ENCODE results near the gene ZMIZ1. TPM values are rescaled to one million over a fixed set of nuclear protein-coding genes. Genes with fewer than 3 reads are reported as not detected.

ZMIZ1 gene
- total and polyA plus RNA-seq, 5 donors from 2014 or later, result 1.5 to 34.8 (median 2.2) TPM

DNA sequence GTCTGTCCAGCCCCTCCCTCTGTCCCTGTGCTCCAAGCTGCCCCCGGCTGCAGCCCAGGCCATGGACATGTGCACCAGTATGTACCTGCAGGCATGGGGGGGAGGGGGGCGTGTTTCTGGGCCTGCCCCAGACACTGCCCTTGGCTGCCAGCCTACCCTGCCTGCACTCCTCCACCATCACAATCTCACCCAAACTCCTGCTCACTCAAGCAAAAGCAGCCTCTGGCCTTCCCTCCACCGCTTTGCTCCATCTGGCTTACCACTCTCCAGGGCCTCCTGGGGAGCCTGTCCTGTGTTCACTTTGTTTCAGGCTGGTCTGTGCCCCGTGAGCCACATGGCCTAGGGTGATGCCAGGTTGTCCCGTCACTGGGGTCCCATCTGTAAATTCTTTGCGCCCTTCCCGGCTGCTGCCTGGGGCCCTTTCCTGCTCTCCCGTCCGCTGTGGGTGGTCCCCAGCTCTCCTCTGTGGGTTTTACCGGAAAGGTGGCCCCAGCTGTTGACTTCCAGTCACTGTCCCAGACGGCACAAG lies 245.2 kb downstream of the ZMIZ1 start:
- Histone ChIP-seq H3K4me3 (ENCODE audit: low read depth, low read length) (no peak overlapping the region), H3K36me3 (ENCODE audit: control insufficient read depth, insufficient read depth, low read length) (peaks cover 2% of the 10 kb centered on the region), H3K27ac (ENCODE audit: insufficient read depth, low read length, poor library complexity, severe bottlenecking) (no peak overlapping the region), H3K27me3 (ENCODE audit: control insufficient read depth, insufficient read depth, low read length) (no peaks in the 10 kb centered on the region), H3K4me1 (ENCODE audit: control insufficient read depth, insufficient read depth, low read length, poor library complexity, severe bottlenecking) (peaks cover 33% of the 10 kb centered on the region), H3K9me3 (ENCODE audit: control insufficient read depth in 2 of 2, low read length in 2 of 2) (no peaks in the 10 kb centered on the region)
- Mint-ChIP-seq H3K27me3 (peaks cover 9% of the 10 kb centered on the region), H3K36me3 (peaks cover 19% of the 10 kb centered on the region), H3K4me1 (peaks cover 14 to 41% (median 32%) of the 10 kb centered on the region in 4 donors), H3K27ac (no peak overlapping the region), H3K4me3 (peak overlapping the region in 1 of 4 donors; percentile 43), H3K9me3 (peaks cover 0 to 4% (median 2%) of the 10 kb centered on the region in 7 donors)
- ATAC-seq (ENCODE audit: low read depth in 2 of 2) (no peak), DNase-seq (no peak)

DNA sequence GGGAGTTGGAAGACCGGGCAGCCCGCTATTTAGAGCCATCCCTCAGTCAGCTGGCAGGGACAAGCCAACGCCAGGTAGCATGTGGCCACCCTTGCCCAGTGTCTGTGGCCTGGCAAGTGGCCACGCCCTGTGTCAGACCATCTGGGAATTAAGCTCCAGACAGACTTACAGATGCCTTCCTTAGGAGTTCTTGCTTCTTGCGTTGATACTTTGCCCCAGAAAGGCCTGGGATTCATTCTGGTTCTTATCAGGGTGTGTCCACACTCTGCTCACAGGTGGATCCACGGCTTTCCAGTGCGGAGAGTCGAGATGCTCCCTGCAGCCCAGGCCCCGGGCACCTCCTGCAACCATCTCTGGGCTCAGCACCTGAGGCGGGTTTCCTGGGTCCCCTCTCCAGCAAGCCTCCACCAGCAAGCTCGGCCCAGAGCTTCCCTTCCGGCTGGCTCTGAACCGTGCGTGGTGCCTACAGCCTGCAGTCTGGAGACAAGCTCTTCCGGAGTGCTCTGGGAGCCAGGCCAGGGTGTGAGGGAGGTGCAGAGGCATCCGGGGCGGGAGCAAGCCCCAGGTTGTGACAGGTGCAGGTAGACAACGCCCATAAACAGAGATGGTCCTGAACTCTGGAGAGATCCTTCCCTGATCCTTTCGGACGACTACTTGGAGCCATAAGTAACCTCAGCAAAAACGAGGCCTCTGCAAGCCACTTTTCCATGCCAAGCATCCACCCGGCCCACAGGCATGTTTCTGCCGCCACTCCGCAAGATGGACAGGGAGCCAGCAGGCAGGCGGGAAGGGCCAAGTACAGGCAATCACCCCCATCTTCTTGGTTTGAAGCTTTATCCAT lies 246.2 kb downstream of the ZMIZ1 start:
- Histone ChIP-seq H3K27ac (ENCODE audit: insufficient read depth, low read length, poor library complexity, severe bottlenecking) (no peak overlapping the region), H3K36me3 (ENCODE audit: control insufficient read depth, insufficient read depth, low read length) (peaks cover 2% of the 10 kb centered on the region), H3K9me3 (ENCODE audit: control insufficient read depth in 2 of 2, low read length in 2 of 2) (no peaks in the 10 kb centered on the region), H3K27me3 (ENCODE audit: control insufficient read depth, insufficient read depth, low read length) (no peaks in the 10 kb centered on the region), H3K4me1 (ENCODE audit: control insufficient read depth, insufficient read depth, low read length, poor library complexity, severe bottlenecking) (peaks cover 41% of the 10 kb centered on the region), H3K4me3 (ENCODE audit: low read depth, low read length) (no peak overlapping the region)
- Mint-ChIP-seq H3K9me3 (peaks cover 0 to 9% (median 2%) of the 10 kb centered on the region in 7 donors), H3K36me3 (peaks cover 12% of the 10 kb centered on the region), H3K27me3 (peaks cover 9% of the 10 kb centered on the region), H3K4me3 (no peak overlapping the region), H3K4me1 (peaks cover 14 to 51% (median 41%) of the 10 kb centered on the region in 4 donors), H3K27ac (peak overlapping the region in 1 of 3 donors; percentile 52)
- DNase-seq, result no peak
- ATAC-seq (ENCODE audit: low read depth in 2 of 2), result no peak

DNA sequence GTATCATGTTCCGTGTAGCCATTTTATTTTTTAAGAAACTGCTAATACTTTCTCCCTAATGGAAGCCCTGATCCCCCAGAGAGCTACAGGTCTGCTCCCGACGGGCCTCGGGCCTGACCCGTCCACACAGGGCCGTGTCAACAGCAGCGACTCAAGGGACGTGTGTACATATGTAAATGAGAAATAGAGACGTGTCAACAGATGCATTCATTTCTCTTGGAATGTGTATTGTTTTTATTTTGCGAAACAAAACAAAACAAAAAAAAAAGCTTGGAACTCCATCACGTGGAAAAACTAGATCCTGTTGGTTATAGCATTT lies 246.8 kb downstream of the ZMIZ1 start:
- Mint-ChIP-seq H3K9me3 (peaks cover 0 to 9% (median 2%) of the 10 kb centered on the region in 7 donors), H3K27me3 (peaks cover 9% of the 10 kb centered on the region), H3K36me3 (peaks cover 12% of the 10 kb centered on the region), H3K4me1 (peaks cover 14 to 56% (median 45%) of the 10 kb centered on the region in 4 donors), H3K4me3 (no peak overlapping the region), H3K27ac (peak overlapping the region in 1 of 3 donors; percentile 52)
- Histone ChIP-seq H3K36me3 (ENCODE audit: control insufficient read depth, insufficient read depth, low read length) (peaks cover 2% of the 10 kb centered on the region), H3K27ac (ENCODE audit: insufficient read depth, low read length, poor library complexity, severe bottlenecking) (no peak overlapping the region), H3K9me3 (ENCODE audit: control insufficient read depth in 2 of 2, low read length in 2 of 2) (no peaks in the 10 kb centered on the region), H3K4me1 (ENCODE audit: control insufficient read depth, insufficient read depth, low read length, poor library complexity, severe bottlenecking) (peaks cover 41% of the 10 kb centered on the region), H3K27me3 (ENCODE audit: control insufficient read depth, insufficient read depth, low read length) (no peaks in the 10 kb centered on the region), H3K4me3 (ENCODE audit: low read depth, low read length) (no peak overlapping the region)
- DNase-seq, result no peak
- ATAC-seq (ENCODE audit: low read depth in 2 of 2), result no peak

DNA sequence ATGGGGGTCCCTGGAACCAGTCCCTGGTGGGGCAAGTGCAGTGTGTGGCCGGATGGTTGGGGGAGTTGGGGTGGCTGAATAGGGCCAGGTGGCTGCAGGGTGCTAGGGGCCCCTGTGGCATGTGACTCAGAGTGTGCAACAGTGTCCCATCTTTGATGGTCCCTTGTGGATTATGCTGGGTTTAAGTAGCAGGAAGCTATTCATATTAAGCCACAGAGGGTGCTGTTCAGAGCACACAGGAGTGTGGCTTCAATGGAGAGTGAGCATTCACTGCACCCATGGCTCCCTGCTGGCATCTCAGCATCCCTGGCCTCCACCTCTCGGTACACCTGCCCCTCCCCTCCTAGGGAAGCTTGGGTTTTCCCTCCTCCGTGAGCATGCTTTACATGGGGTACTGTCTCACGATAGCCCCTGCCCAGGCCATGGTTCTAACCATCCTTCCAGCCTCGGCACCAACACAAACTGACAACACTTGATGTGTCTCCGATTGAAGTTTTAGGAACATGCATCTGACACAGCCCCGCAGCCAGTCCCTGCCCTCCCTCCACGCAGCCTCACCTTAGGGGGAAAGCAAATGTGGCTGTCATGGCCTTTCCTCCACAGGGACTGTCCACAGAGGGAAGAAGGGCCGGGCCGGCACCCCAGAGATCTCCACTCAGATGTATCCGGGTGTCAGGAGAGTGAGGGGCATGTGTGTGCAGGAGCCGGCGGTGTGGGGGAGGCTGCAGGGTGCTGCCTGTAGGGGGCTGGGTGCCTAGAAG lies 248.1 kb downstream of the ZMIZ1 start:
- Histone ChIP-seq H3K4me3 (ENCODE audit: low read depth, low read length) (peak overlapping the region; percentile 47), H3K9me3 (ENCODE audit: control insufficient read depth in 2 of 2, low read length in 2 of 2) (no peaks in the 10 kb centered on the region), H3K27ac (ENCODE audit: insufficient read depth, low read length, poor library complexity, severe bottlenecking) (no peak overlapping the region), H3K27me3 (ENCODE audit: control insufficient read depth, insufficient read depth, low read length) (no peaks in the 10 kb centered on the region), H3K36me3 (ENCODE audit: control insufficient read depth, insufficient read depth, low read length) (peaks cover 2% of the 10 kb centered on the region), H3K4me1 (ENCODE audit: control insufficient read depth, insufficient read depth, low read length, poor library complexity, severe bottlenecking) (peaks cover 54% of the 10 kb centered on the region)
- peak overlapping the region; percentile 70 to 91 (median 77) for H3K4me3 Mint-ChIP-seq
- peak overlapping the region; percentile 76 to 86 (median 76) for H3K27ac Mint-ChIP-seq
- H3K36me3 Mint-ChIP-seq, result peaks cover 9% of the 10 kb centered on the region
- H3K4me1 Mint-ChIP-seq, result peaks cover 14 to 69% (median 55%) of the 10 kb centered on the region in 4 donors
- peaks cover 9% of the 10 kb centered on the region for H3K27me3 Mint-ChIP-seq
- DNase-seq (peak in 1 of 3 donors; percentile 65), ATAC-seq (ENCODE audit: low read depth in 2 of 2) (peak; percentile 26 to 37)
- H3K9me3 Mint-ChIP-seq, result peaks cover 0 to 9% (median 2%) of the 10 kb centered on the region in 7 donors

DNA sequence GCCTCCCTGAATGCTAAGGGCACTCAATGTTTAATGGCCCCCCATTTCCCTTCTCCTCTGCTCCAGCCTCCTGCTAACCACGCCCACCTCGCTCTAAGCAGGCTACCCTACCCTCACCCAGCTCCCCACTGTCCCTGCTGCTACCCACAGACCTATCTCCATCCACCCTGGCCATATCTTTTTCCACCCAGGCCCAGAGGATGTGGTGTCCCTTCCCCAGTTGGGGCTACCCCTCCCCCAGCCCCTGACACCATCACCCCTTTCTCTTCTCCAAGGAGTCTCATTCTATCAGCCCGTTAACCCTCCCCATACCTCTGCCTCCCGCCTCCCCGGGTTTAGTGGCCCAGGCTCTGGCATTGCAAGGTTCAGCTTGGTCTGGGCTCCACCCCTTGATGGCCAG lies 249.6 kb downstream of the ZMIZ1 start:
- Mint-ChIP-seq H3K27ac (peak overlapping the region; percentile 86 to 99 (median 86)), H3K27me3 (peaks cover 9% of the 10 kb centered on the region), H3K4me3 (peak overlapping the region in 3 of 4 donors; percentile 59 to 86 (median 70)), H3K36me3 (peaks cover 9% of the 10 kb centered on the region), H3K4me1 (peaks cover 23 to 85% (median 69%) of the 10 kb centered on the region in 4 donors), H3K9me3 (peaks cover 0 to 9% (median 2%) of the 10 kb centered on the region in 7 donors)
- no peaks in the 10 kb centered on the region for H3K36me3 ChIP-seq (ENCODE audit: control insufficient read depth, insufficient read depth, low read length)
- H3K27me3 ChIP-seq (ENCODE audit: control insufficient read depth, insufficient read depth, low read length), result no peaks in the 10 kb centered on the region
- H3K4me1 ChIP-seq (ENCODE audit: control insufficient read depth, insufficient read depth, low read length, poor library complexity, severe bottlenecking), result peaks cover 69% of the 10 kb centered on the region
- ATAC-seq (ENCODE audit: low read depth in 2 of 2) (no peak), DNase-seq (no peak)
- no peak overlapping the region for H3K27ac ChIP-seq (ENCODE audit: insufficient read depth, low read length, poor library complexity, severe bottlenecking)
- H3K4me3 ChIP-seq (ENCODE audit: low read depth, low read length), result no peak overlapping the region
- H3K9me3 ChIP-seq (ENCODE audit: control insufficient read depth in 2 of 2, low read length in 2 of 2), result no peaks in the 10 kb centered on the region

DNA sequence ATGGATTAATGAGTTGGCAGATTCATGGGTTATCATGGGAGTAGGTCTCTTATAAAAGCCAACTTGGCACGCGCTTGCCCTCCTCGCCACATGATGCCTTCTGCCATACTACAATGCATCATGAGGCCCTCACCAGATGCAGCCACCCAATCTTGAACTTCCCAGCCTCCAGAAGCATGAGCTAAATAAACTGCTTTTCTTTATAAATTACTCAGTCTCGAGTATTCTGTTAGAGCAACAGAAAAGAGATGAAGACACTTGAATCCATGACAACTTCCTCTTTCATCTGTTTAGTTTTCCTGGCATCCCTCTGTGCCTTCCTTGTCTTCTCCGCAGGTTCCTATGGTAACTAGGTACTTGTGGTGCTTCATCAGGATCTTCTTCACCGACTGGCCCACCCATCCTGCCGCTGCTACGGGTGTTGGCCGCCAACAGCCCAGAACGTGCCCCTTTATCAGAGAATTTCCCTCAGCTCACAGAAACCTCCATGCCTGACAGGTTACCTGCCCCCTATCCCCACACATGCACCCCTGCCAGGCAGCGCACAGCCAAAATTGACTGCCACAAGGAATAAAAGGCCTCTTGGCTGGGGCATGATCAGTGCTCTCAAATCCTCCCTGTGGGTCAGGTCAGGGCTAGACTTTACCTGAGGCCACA lies 250.5 kb downstream of the ZMIZ1 start:
- H3K9me3 Mint-ChIP-seq, result peaks cover 0 to 9% (median 2%) of the 10 kb centered on the region in 7 donors
- no peak for DNase-seq
- Histone ChIP-seq H3K27me3 (ENCODE audit: control insufficient read depth, insufficient read depth, low read length) (no peaks in the 10 kb centered on the region), H3K36me3 (ENCODE audit: control insufficient read depth, insufficient read depth, low read length) (no peaks in the 10 kb centered on the region), H3K4me3 (ENCODE audit: low read depth, low read length) (no peak overlapping the region), H3K4me1 (ENCODE audit: control insufficient read depth, insufficient read depth, low read length, poor library complexity, severe bottlenecking) (peaks cover 74% of the 10 kb centered on the region), H3K27ac (ENCODE audit: insufficient read depth, low read length, poor library complexity, severe bottlenecking) (no peak overlapping the region), H3K9me3 (ENCODE audit: control insufficient read depth in 2 of 2, low read length in 2 of 2) (no peaks in the 10 kb centered on the region)
- peaks cover 9% of the 10 kb centered on the region for H3K27me3 Mint-ChIP-seq
- no peak for ATAC-seq (ENCODE audit: low read depth in 2 of 2)
- H3K36me3 Mint-ChIP-seq, result peaks cover 2% of the 10 kb centered on the region
- peak overlapping the region in 3 of 4 donors; percentile 7 to 86 (median 24) for H3K4me3 Mint-ChIP-seq
- peaks cover 31 to 91% (median 75%) of the 10 kb centered on the region in 4 donors for H3K4me1 Mint-ChIP-seq
- peak overlapping the region; percentile 81 to 86 (median 83) for H3K27ac Mint-ChIP-seq

DNA sequence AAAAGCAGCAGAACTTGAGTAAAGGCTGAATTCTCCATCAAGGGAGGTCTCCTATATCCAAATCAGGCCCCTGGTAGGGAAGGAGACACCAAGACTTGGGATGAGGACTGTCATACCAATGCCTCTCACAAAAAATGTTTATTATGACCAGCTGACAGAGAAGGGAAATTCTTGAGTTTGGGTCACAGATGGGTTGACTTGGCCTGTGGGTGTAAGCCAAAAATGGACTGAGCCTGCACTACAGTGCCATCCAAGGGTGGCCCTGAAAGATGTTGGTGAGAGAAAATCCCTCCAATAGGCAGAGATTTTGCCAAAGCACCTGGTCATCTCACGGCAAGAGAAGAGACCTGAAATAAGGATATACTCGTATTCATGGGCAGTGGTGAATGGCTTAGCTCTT lies 251.6 kb downstream of the ZMIZ1 start:
- Histone ChIP-seq H3K4me3 (ENCODE audit: low read depth, low read length) (no peak overlapping the region), H3K4me1 (ENCODE audit: control insufficient read depth, insufficient read depth, low read length, poor library complexity, severe bottlenecking) (peaks cover 74% of the 10 kb centered on the region), H3K27me3 (ENCODE audit: control insufficient read depth, insufficient read depth, low read length) (no peaks in the 10 kb centered on the region), H3K9me3 (ENCODE audit: control insufficient read depth in 2 of 2, low read length in 2 of 2) (no peaks in the 10 kb centered on the region), H3K36me3 (ENCODE audit: control insufficient read depth, insufficient read depth, low read length) (no peaks in the 10 kb centered on the region), H3K27ac (ENCODE audit: insufficient read depth, low read length, poor library complexity, severe bottlenecking) (no peak overlapping the region)
- H3K4me1 Mint-ChIP-seq, result peaks cover 31 to 94% (median 76%) of the 10 kb centered on the region in 4 donors
- no peak for DNase-seq
- H3K36me3 Mint-ChIP-seq, result no peaks in the 10 kb centered on the region
- no peak for ATAC-seq (ENCODE audit: low read depth in 2 of 2)
- peak overlapping the region in 1 of 4 donors; percentile 52 for H3K4me3 Mint-ChIP-seq
- H3K27me3 Mint-ChIP-seq, result peaks cover 9% of the 10 kb centered on the region
- peaks cover 0 to 9% (median 2%) of the 10 kb centered on the region in 7 donors for H3K9me3 Mint-ChIP-seq
- peak overlapping the region; percentile 48 to 81 (median 56) for H3K27ac Mint-ChIP-seq

All from CD4-positive, CD25-positive, alpha-beta regulatory T cell (primary cell).